Neuron (in vitro differentiated cells): ENCODE measurements around the gene TBC1D9B.

ENCODE experiments used
- H2AFZ ChIP-seq: one replicate; pipeline ENCODE4 v1.6.1; 2013; ENCODE audit warnings: low read depth, mild to moderate bottlenecking, inconsistent platforms, low read length, moderate library complexity
- H3K27me3 ChIP-seq: one replicate; pipeline ENCODE4 v1.6.1; 2013; ENCODE audit warnings: low read length; ENCODE audit not compliant: insufficient read depth
- H3K36me3 ChIP-seq: one replicate; pipeline ENCODE4 v1.6.1; 2013; ENCODE audit warnings: low read length; ENCODE audit not compliant: insufficient read depth
- H3K4me1 ChIP-seq: one replicate; pipeline ENCODE4 v1.6.1; 2013; ENCODE audit warnings: low read length; ENCODE audit not compliant: insufficient read depth
- H3K4me3 ChIP-seq: 2 replicates; pipeline ENCODE4 v1.5.1; 2013; ENCODE audit warnings: mild to moderate bottlenecking, low read length, moderate library complexity
- H3K9me3 ChIP-seq: one replicate; pipeline ENCODE4 v1.6.1; 2013; ENCODE audit warnings: low read length

Gene TBC1D9B

DNA sequence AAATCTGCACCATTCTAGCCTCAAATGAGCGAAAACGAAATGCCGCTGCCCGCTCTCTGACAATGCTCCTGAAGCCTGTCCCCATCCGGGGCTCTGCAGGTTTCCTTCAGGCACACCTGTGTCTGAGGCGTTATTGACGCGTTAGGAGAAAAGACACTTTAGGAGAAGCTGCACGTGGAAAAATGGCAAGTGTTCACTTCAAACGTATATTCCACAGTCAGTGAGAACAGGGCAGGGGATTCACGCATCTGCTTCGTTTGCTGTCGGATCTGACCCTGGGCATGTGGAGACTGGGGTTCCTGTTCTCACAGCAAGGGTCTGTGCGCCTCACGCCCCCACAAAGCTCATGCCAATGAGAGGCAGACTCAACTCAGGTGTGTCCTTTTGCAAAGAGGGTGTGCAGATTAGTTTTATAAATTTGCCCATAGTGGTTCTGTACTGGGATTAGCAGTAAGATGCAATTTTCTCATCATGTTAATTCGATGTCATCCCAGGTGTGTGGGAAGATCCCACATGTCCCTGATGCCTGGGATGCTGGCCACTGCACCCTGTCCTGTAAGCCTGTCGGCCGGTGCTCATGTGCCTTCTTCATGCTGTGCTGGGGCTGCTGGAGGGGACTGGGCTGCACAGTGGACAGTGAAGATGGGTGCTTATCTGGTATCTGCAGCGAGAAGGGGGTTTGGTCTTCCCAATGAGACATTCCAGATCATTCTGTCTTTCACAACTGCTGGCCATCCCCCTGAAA is 11.2 kb upstream of the TBC1D9B start:
- H3K4me1 ChIP-seq, result no peaks in the 10 kb centered on the region
- H3K36me3 ChIP-seq, result peaks cover 9% of the 10 kb centered on the region
- H3K9me3 ChIP-seq, result peaks cover 2% of the 10 kb centered on the region
- H3K27me3 ChIP-seq, result no peaks in the 10 kb centered on the region
- H3K4me3 ChIP-seq, result no peak overlapping the region
- H2AFZ ChIP-seq, result no peak overlapping the region

DNA sequence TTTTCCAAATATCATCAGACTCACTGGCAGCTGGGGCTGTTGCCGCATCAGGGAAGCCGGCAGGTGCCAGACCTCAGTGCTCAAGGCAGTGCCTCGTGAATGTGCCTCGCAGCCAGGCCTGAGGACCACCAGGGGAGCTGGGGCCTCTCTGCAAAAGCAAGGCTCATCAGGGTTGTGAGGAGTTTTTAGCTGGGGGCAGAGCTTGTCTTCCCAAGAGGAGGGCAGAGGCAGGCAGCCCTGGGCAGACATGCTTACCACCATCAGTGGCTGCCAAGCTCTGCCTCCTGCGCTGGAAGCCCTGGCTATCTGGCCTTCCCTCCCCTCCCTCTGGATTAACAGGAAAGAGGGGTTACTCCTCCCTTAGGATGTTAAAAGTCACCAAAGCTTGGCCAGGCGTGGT is 8.8 kb upstream of the TBC1D9B start:
- Histone ChIP-seq H3K4me3 (no peak overlapping the region), H2AFZ (no peak overlapping the region), H3K36me3 (peaks cover 9% of the 10 kb centered on the region), H3K9me3 (no peaks in the 10 kb centered on the region), H3K27me3 (no peaks in the 10 kb centered on the region), H3K4me1 (no peaks in the 10 kb centered on the region)

DNA sequence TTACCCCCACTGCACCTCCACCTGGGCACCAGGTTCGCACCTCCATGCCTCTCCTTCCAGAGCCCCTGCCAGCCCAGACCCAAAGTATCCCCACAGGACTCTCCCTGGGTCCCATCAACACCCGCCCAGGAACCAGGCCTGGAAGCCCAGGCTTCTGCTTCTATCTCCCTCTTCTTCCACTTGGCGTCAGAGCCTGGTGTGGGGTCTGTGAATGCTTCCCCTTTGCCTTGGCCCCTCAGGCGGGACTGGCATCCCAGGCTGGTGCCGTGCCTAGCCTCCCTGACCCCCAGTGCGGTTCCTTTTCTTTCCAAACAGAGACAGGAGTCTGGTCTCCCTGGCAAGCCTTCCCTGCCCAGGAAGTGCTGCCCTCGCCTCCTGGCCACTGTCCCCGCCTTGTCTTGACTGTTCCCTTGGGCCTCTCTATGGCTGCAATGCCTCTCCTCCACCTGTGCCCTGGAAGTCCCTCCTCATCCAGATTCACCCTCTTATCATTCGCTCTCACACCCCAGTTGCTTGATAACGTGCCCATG is 7.8 kb upstream of the TBC1D9B start:
- H3K9me3 ChIP-seq, result no peaks in the 10 kb centered on the region
- no peaks in the 10 kb centered on the region for H3K4me1 ChIP-seq
- H2AFZ ChIP-seq, result no peak overlapping the region
- H3K36me3 ChIP-seq, result peaks cover 9% of the 10 kb centered on the region
- no peak overlapping the region for H3K4me3 ChIP-seq
- H3K27me3 ChIP-seq, result no peaks in the 10 kb centered on the region

DNA sequence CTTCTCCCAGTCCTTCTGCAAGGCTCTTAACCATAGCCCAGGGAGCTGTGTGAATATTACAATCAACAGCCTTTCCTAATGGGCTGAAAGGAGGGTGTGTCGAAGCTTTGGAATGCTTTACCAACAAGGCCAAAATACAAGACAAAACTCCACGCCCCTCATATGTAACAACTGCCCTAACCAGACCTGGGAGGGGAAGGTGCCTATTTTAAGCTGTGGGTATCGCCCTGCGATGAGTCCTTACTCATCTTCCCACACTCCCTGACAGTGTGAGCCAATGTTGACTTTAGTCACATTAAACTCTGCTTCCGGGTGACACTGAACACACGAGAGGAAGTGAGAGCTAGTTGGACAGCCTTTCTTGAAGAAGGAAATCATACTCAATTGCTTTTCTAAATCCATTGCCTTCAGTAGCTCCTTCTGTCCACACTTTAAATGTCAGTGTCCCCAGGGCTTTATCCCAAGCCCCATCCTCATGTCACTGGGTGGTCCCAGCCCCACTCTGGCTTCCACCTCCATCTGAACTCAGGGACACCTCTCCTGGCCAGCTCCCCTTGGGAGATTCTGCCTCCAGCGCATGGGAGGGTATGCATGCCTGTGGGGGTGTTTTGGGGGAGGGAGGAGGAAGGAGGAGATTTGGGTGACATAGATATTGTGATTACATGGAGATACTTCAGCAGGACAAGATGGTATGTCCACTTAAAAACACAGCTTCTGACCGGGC is 6.5 kb upstream of the TBC1D9B start:
- H3K9me3 ChIP-seq, result no peaks in the 10 kb centered on the region
- no peak overlapping the region for H3K4me3 ChIP-seq
- no peaks in the 10 kb centered on the region for H3K27me3 ChIP-seq
- H3K4me1 ChIP-seq, result no peaks in the 10 kb centered on the region
- H3K36me3 ChIP-seq, result peaks cover 9% of the 10 kb centered on the region
- no peak overlapping the region for H2AFZ ChIP-seq

DNA sequence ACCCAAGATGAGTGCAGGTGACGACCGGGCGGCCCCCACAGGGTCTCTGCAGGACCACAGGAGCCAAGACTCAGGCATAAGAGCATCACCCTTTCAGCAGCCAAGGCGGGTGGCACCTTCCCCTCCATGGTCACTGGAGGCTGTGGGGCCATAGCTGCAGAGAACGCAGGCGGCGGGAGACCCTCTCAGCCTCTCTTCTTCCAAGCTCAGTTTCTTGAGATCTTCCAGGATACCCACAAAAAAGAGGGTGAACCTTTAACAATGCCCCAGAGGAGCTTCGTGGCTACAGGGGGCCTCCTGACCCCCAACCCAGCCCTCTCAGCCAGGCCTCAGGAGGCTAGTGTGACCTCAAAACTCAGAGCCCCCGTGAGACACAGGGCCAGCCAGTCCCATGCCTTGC is 5.8 kb upstream of the TBC1D9B start:
- Histone ChIP-seq H3K4me1 (no peaks in the 10 kb centered on the region), H3K36me3 (peaks cover 5% of the 10 kb centered on the region), H3K27me3 (no peaks in the 10 kb centered on the region), H2AFZ (no peak overlapping the region), H3K9me3 (no peaks in the 10 kb centered on the region), H3K4me3 (no peak overlapping the region)

DNA sequence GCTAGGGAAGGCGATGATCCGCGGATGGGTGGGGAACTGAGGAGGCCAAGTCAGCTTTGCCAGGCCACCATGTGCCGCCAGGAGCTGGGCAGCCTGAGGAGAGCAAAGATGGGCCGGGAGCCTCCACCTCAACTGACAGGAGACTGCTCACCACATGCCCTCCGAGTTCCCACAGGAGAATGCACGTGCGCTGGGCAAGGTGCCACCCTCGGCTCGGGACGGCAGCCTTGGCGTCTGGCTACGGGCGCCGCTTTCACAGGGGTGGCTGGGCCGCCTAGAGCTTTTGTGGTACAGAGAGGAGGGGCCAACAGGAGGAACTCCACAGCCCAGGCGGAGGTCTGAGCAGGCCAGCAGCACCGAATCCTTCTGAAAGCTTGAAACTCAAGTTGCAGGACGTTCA is 5.3 kb upstream of the TBC1D9B start:
- no peak overlapping the region for H3K4me3 ChIP-seq
- H3K9me3 ChIP-seq, result no peaks in the 10 kb centered on the region
- H2AFZ ChIP-seq, result no peak overlapping the region
- peaks cover 1% of the 10 kb centered on the region for H3K36me3 ChIP-seq
- H3K27me3 ChIP-seq, result no peaks in the 10 kb centered on the region
- no peaks in the 10 kb centered on the region for H3K4me1 ChIP-seq

DNA sequence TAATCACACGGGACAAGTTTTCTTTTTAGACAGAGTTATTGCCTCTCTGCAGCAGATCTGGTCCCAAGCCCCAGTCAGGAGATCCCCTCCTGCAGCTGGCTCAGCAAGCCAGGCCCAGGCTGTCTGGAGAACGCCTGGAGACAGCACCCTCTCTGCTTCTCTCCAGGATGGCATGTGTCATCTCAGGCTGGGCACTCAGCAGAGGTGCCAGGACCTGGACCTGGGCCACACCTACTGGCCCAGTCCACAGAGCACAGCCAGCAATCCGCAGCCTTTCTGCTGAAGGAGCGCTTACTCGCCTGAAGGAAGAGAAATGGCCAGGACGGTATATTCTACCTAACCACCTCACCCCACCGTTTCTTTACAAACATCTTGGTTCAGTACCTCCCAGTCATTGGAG is 4.7 kb upstream of the TBC1D9B start:
- H2AFZ ChIP-seq, result no peak overlapping the region
- H3K27me3 ChIP-seq, result no peaks in the 10 kb centered on the region
- H3K4me3 ChIP-seq, result no peak overlapping the region
- no peaks in the 10 kb centered on the region for H3K4me1 ChIP-seq
- no peaks in the 10 kb centered on the region for H3K36me3 ChIP-seq
- no peaks in the 10 kb centered on the region for H3K9me3 ChIP-seq

DNA sequence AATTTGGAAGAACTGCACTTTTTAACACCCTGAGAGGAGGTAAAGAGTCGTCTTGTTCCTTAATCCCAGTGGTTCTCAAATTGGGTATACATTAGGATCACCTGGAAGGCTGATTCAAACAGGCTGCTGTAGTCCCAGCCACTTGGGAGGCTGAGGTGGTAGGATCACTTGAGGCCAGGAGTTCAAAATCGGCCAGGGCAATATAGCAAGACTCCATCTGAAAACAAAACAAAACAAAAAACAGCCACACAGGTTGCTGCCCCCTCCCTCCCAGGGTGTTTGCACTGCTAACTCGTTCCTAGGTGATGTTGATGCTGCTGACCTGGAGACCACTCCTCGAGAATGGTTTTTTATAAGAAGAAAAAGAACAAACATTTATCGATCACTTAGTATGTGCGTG is 1.5 kb upstream of the TBC1D9B start:
- H3K4me3 ChIP-seq, result no peak overlapping the region
- H3K4me1 ChIP-seq, result peaks cover 9% of the 10 kb centered on the region
- H3K36me3 ChIP-seq, result peaks cover 11% of the 10 kb centered on the region
- no peaks in the 10 kb centered on the region for H3K9me3 ChIP-seq
- H2AFZ ChIP-seq, result no peak overlapping the region
- no peaks in the 10 kb centered on the region for H3K27me3 ChIP-seq

DNA sequence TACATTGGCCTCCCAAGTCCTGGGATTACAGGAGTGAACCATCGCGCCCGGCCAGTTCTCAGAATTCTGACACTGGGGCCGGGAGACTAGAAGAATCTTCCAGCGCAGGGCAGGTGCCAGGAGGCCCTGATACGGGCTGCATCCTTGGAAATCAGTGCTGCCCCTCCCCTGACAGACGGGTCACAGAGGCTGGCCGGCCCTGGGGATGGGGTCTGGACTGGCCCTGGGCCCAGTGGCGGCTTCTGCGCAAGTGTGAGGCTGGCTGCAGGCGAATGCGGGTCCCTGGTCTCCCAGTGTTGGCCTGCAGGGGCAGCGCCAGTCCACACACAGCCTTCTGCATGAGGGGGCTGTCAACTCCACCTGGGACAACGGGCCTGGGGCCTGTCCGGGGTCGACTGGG is 831 bp upstream of the TBC1D9B start:
- no peak overlapping the region for H3K4me3 ChIP-seq

DNA sequence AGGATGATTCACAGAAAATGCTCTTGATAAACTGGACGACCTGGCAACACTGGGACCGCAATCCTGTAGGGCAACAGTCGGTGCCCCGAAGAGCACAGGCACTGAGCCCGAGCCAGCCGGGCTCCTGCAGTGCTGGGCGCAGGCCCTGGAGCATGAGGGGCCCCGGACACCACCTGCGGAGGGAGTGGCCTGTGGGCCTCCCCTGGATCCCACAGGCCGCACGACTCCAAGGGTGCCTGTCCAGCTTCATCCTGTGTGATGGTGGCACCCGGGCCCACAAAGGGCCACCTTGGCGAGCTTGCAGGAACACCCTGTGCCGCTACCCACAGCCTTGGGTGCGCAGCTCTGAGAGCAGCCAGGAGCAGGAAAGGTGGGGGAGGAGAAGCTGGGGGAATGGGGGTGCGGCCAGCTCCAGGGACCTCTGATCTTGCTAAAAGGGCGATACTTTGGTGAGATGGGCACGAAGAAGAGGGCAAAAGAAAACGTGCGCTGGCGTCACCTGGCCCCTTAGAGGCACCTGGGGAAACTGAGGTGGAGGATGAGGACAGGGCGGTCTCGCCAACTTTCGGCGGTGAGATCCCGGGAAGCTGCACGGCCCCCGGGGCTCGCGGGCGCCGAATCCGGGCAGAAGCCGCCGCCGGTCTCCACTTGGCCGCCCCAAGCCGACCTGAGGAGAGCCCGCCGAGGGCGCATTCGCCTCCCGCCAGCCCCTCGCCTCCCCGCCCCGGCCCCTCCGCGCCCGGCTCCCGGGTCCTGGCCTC is 722 bp downstream of the TBC1D9B start:
- peaks cover 27% of the 10 kb centered on the region for H3K36me3 ChIP-seq

More for the DNA sequence above, 831 bp upstream of the TBC1D9B start:
- Histone ChIP-seq H3K36me3 (peaks cover 15% of the 10 kb centered on the region), H3K9me3 (no peaks in the 10 kb centered on the region), H3K27me3 (no peaks in the 10 kb centered on the region), H2AFZ (peak overlapping the region; percentile 48), H3K4me1 (peaks cover 9% of the 10 kb centered on the region)

DNA sequence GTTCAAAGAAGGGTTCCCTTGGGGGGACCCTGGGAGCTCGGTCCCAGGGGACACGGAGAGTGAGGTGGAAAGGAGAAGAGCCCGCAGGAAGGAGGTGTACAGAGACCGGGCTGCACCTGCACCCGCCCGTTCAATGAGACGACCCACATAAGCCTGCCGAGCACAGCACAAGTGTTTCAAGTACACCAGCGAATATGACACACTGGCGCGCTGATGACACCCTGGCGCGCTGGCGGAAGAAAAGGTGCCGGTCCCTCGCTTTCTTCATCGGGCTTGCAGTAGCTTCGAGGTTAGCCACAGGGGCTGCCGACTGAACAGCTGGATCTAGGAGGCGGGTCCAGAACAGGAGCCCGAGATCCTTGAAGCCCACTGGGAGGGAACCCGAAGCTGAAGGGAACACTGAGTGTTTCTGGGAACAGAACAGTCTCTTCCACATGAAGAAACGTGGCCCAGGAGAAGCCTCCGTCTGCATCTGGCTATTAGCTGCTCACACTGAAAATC is 1.4 kb downstream of the TBC1D9B start:
- H3K4me3 ChIP-seq, result peak overlapping the region; percentile 76
- H3K27me3 ChIP-seq, result no peaks in the 10 kb centered on the region
- no peaks in the 10 kb centered on the region for H3K9me3 ChIP-seq
- no peak overlapping the region for H2AFZ ChIP-seq
- peaks cover 9% of the 10 kb centered on the region for H3K4me1 ChIP-seq
- H3K36me3 ChIP-seq, result peaks cover 28% of the 10 kb centered on the region

More for the DNA sequence above, 722 bp downstream of the TBC1D9B start:
- no peaks in the 10 kb centered on the region for H3K27me3 ChIP-seq
- peaks cover 9% of the 10 kb centered on the region for H3K4me1 ChIP-seq
- H3K9me3 ChIP-seq, result no peaks in the 10 kb centered on the region
- H3K4me3 ChIP-seq, result peak overlapping the region; percentile 76
- peak overlapping the region; percentile 28 for H2AFZ ChIP-seq

DNA sequence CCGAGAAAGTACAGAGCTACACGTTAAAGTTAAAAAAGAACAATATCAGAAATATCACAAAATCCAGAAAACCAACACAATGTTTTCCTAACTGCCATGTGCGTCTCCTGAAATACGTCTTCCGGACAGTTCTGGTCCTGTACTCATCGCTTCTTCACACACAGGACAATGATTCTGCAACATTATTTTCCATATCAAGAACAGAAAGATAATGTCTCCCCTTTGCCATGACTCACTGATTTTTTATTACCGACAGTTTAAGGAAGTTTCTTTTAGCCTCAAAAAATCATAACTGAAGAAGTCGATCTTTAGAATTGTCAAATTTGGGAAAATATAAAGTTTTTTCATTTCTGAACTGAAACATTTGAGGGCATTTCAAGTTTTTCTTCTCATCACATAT is 2.5 kb downstream of the TBC1D9B start:
- Histone ChIP-seq H3K9me3 (no peaks in the 10 kb centered on the region), H2AFZ (no peak overlapping the region), H3K36me3 (peaks cover 34% of the 10 kb centered on the region), H3K4me1 (peaks cover 9% of the 10 kb centered on the region), H3K27me3 (no peaks in the 10 kb centered on the region), H3K4me3 (no peak overlapping the region)
